ENCODE measurements around the gene NATD1. TPM values are rescaled to one million over a fixed set of nuclear protein-coding genes. Genes with fewer than 3 reads are reported as not detected.
A peak's percentile ranks its signal among the peaks of the same experiment; 100 is the strongest.

The NATD1 gene
- total RNA-seq, 1 experiment from 2014 or later: 3.1 TPM

- Histone ChIP-seq H3K4me2 (ENCODE audit: low read length) (peak overlapping the region; percentile 98), H3K9ac (ENCODE audit: low read length) (peak overlapping the region; percentile 99), H3K4me1 (ENCODE audit: control insufficient read depth in 1 of 2, insufficient read depth in 2 of 2, low read length in 2 of 2) (peaks cover 17 to 27% of the 10 kb centered on the region in 2 experiments; a peak in 3 of 4 replicates), H4K20me1 (ENCODE audit: insufficient read depth) (peaks cover 8% of the 10 kb centered on the region; the same call in 1 of the 2 replicates), H3K79me2 (ENCODE audit: insufficient read depth, low read length) (peaks cover 84% of the 10 kb centered on the region), H3K27ac (ENCODE audit: low read depth, low read length) (peak overlapping the region; percentile 87), H3K36me3 (ENCODE audit: control insufficient read depth in 1 of 2, insufficient read depth in 2 of 2, low read length in 2 of 2) (peaks cover 2 to 13% of the 10 kb centered on the region in 2 experiments; a peak in 1 of 4 replicates), H3K27me3 (ENCODE audit: insufficient read depth, low read length) (no peaks in the 10 kb centered on the region), H3K4me3 (replicated peaks in 1 of 2; ENCODE audit: low read depth in 1 of 2, low read length in 2 of 2) (peak overlapping the region; percentile 79 to 98), H3K9me3 (ENCODE audit: control insufficient read depth in 1 of 2, insufficient read depth in 1 of 2, low read depth in 1 of 2, low read length in 2 of 2) (no peaks in the 10 kb centered on the region), H2AFZ (ENCODE audit: low read depth, low read length, poor library complexity, severe bottlenecking) (no peak overlapping the region), H3K9me2 (ENCODE audit: insufficient read depth) (no peaks in the 10 kb centered on the region)
- ChIA-PET CTCF (no interaction called here), POLR2A (interaction anchor here (0.7 kb wide), 1 partner anchor 21 kb away, joined by 3 read pairs; no protein-coding TSS in a partner anchor), RAD21 (ENCODE audit: low non-redundant PET in 1 of 2, low total read pairs in 2 of 2, uncharacterized antibody in 2 of 2, unreplicated experiment in 2 of 2) (no interaction called here)
- TSS peak; percentile 54 for BruUV-seq (replicated peaks)
- ATAC-seq (peak; percentile 7), DNase-seq (ENCODE audit: low read depth, low spot score) (no peak)
- TF ChIP-seq ZFX (IDR thresholded peaks at IDR 0.05): peak; percentile 2; the same call in 1 of the 2 replicates
- no peak for TF ChIP-seq TCF7L2 (IDR thresholded peaks at IDR 0.05; ENCODE audit: borderline replicate concordance, extremely low read depth, insufficient read depth, insufficient read length)
- intact Hi-C loops (cut with micrococcal nuclease): loop anchor here (5.0 kb wide), 1 partner anchor 173 kb away; the partner anchor contains the start of gene USP22
Measured at GRCh38 chr17:21214777-21215541, 38.3 kb downstream of the NATD1 start.

DNA sequence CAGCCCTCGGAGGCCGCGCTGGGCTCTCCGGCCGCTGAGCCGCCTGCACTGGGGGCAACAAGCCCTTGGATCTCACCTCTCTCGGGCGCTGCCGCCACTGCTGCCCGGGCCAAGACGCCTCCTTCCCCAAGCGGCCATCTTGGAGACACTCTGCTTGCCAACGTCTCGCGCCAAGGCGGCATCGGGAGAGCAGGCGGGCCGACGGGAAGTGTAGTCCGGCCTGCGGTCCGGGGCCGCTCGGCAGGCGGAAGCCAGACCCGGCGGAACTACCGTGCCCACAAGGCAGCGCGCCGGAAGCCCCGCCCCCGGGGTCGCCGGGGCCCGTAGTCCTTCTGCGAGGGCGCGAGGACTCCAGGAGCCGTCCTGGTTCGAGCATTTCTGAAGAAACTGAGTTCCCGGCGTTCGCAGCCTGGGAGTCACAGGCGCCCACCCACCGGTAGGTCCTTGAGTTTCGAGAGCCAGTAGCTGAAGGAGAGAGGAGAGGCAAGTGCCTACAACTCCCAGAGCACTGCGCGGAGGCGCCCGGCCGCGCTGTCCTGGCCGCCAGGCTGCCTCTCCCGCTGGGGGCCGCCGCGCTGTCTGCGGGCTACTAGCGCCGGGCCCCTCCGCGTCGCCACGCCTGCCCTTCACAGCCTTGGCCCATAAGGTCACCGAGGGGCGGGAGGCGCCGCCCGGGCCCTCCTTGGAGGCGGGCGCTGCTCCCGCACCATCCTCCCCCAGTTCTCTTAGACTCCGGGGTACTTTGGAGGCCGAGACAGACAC is 39.0 kb downstream of the NATD1 start, which contains the start of gene TMEM11:
Gene TMEM11 (minus strand): TSS at position 147 of the 762 bp plus-strand sequence. CDS start 9 bp downstream, at position 138.
- Histone ChIP-seq H2AFZ (ENCODE audit: low read depth, low read length, poor library complexity, severe bottlenecking) (no peak within 1 kb of the TSS), H3K27me3 (ENCODE audit: insufficient read depth, low read length) (no peaks in the 10 kb centered on the region), H4K20me1 (ENCODE audit: insufficient read depth) (peaks cover 8% of the 10 kb centered on the region; the same call in 1 of the 2 replicates), H3K4me2 (ENCODE audit: low read length) (peak within 1 kb of the TSS; percentile 98), H3K9me3 (ENCODE audit: control insufficient read depth in 1 of 2, insufficient read depth in 1 of 2, low read depth in 1 of 2, low read length in 2 of 2) (no peaks in the 10 kb centered on the region), H3K4me3 (replicated peaks in 1 of 2; ENCODE audit: low read depth in 1 of 2, low read length in 2 of 2) (peak within 1 kb of the TSS; percentile 79 to 98), H3K9me2 (ENCODE audit: insufficient read depth) (no peaks in the 10 kb centered on the region), H3K36me3 (ENCODE audit: control insufficient read depth in 1 of 2, insufficient read depth in 2 of 2, low read length in 2 of 2) (peaks cover 2 to 19% of the 10 kb centered on the region in 2 experiments; a peak in 2 of 4 replicates), H3K79me2 (ENCODE audit: insufficient read depth, low read length) (peaks cover 91% of the 10 kb centered on the region), H3K27ac (ENCODE audit: low read depth, low read length) (peak within 1 kb of the TSS; percentile 87), H3K9ac (ENCODE audit: low read length) (peak within 1 kb of the TSS; percentile 99), H3K4me1 (ENCODE audit: control insufficient read depth in 1 of 2, insufficient read depth in 2 of 2, low read length in 2 of 2) (peaks cover 17 to 27% of the 10 kb centered on the region in 2 experiments; a peak in 3 of 4 replicates)
- ChIA-PET POLR2A (no interaction called here), RAD21 (ENCODE audit: low non-redundant PET in 1 of 2, low total read pairs in 2 of 2, uncharacterized antibody in 2 of 2, unreplicated experiment in 2 of 2) (no interaction called here), CTCF (interaction anchor here (0.9 kb wide), 1 partner anchor 70 kb away, joined by 3 read pairs; no protein-coding TSS in a partner anchor)
- DNase-seq (ENCODE audit: low read depth, low spot score) (peak; percentile 79), ATAC-seq (peak; percentile 93)
- BruUV-seq (replicated peaks): no TSS peak
- intact Hi-C loops (cut with micrococcal nuclease): loop anchor here (5.0 kb wide), 1 partner anchor 172 kb away; the partner anchor contains the start of gene USP22
- TF ChIP-seq ZNF274 (IDR thresholded peaks at IDR 0.05; ENCODE audit: low read depth, low read length): no peak
- no peak for TF ChIP-seq EZH2phosphoT487 (IDR thresholded peaks at IDR 0.05; ENCODE audit: borderline replicate concordance)
- no peak; the same call in 1 of the 2 replicates for TF ChIP-seq SIN3A (IDR thresholded peaks at IDR 0.05; ENCODE audit: low read depth)
- peak; percentile 97 for TF ChIP-seq YY1 (IDR thresholded peaks at IDR 0.05; ENCODE audit: extremely low read depth, insufficient replicate concordance, low read depth, low read length)
- peak; percentile 54 for TF ChIP-seq POLR2A (IDR thresholded peaks at IDR 0.05; ENCODE audit: borderline replicate concordance, extremely low read depth, insufficient read depth, insufficient read length)
- no peak for TF ChIP-seq CTCF (IDR thresholded peaks at IDR 0.05 in 2 of 3, conservative IDR thresholded peaks at IDR 0.05 in 1 of 3; ENCODE audit: borderline replicate concordance in 1 of 3, insufficient read depth in 1 of 3, low read depth in 2 of 3, low read length in 2 of 3)
- peak; percentile 59; the same call in 1 of the 2 replicates for TF ChIP-seq EGR1 (IDR thresholded peaks at IDR 0.05; ENCODE audit: low read depth)
- TF ChIP-seq, protein P1, sequence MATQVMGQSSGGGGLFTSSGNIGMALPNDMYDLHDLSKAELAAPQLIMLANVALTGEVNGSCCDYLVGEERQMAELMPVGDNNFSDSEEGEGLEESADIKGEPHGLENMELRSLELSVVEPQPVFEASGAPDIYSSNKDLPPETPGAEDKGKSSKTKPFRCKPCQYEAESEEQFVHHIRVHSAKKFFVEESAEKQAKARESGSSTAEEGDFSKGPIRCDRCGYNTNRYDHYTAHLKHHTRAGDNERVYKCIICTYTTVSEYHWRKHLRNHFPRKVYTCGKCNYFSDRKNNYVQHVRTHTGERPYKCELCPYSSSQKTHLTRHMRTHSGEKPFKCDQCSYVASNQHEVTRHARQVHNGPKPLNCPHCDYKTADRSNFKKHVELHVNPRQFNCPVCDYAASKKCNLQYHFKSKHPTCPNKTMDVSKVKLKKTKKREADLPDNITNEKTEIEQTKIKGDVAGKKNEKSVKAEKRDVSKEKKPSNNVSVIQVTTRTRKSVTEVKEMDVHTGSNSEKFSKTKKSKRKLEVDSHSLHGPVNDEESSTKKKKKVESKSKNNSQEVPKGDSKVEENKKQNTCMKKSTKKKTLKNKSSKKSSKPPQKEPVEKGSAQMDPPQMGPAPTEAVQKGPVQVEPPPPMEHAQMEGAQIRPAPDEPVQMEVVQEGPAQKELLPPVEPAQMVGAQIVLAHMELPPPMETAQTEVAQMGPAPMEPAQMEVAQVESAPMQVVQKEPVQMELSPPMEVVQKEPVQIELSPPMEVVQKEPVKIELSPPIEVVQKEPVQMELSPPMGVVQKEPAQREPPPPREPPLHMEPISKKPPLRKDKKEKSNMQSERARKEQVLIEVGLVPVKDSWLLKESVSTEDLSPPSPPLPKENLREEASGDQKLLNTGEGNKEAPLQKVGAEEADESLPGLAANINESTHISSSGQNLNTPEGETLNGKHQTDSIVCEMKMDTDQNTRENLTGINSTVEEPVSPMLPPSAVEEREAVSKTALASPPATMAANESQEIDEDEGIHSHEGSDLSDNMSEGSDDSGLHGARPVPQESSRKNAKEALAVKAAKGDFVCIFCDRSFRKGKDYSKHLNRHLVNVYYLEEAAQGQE (IDR thresholded peaks at IDR 0.05; ENCODE audit: low read depth): no peak
- TF ChIP-seq FOSL1 (IDR thresholded peaks at IDR 0.05; ENCODE audit: low read depth): no peak
